DOHH2 (cell line): ENCODE data around the gene DEPDC1B.

Experiments used
- H3F3A ChIP-seq: fragments of 200-600 bp; sonication (generic), shearing (Covaris generic); 2 replicates; pipeline ENCODE4 v1.6.0; 2016; ENCODE audit warnings: antibody characterized with exemption, mild to moderate bottlenecking; ENCODE audit not compliant: control insufficient read depth, insufficient read depth
- H3K27ac ChIP-seq: fragments of 200-600 bp; sonication (generic); 2 replicates; pipeline ENCODE4 v1.5.1; 2014; ENCODE audit warnings: low read depth, mild to moderate bottlenecking, low read length, moderate library complexity
- H3K27me3 ChIP-seq: fragments of 200-600 bp; sonication (generic); 2 replicates; pipeline ENCODE4 v1.6.1; 2014; ENCODE audit warnings: mild to moderate bottlenecking, low read length, mixed read lengths; ENCODE audit not compliant: control insufficient read depth
- H3K36me3 ChIP-seq: fragments of 200-600 bp; sonication (generic); 2 replicates; pipeline ENCODE4 v1.6.1; 2014; ENCODE audit warnings: mild to moderate bottlenecking, low read length, moderate library complexity, mixed read lengths; ENCODE audit not compliant: control insufficient read depth
- H3K4me1 ChIP-seq: fragments of 200-600 bp; sonication (generic); 2 replicates; pipeline ENCODE4 v1.6.1; 2014; ENCODE audit warnings: mild to moderate bottlenecking, low read length, mixed read lengths; ENCODE audit not compliant: control insufficient read depth
- H3K4me2 ChIP-seq: fragments of 200-600 bp; sonication (generic); 2 replicates; pipeline ENCODE4 v1.6.0; 2014; ENCODE audit warnings: mild to moderate bottlenecking, low read length, moderate library complexity
- H3K4me3 ChIP-seq: fragments of 200-600 bp; sonication (generic); 2 replicates; pipeline ENCODE4 v1.5.1; 2014; ENCODE audit warnings: mild to moderate bottlenecking, low read length, mixed read lengths
- H3K79me2 ChIP-seq: fragments of 200-600 bp; sonication (generic); 2 replicates; pipeline ENCODE4 v1.6.1; 2014; ENCODE audit warnings: mild to moderate bottlenecking, low read length, mixed read lengths; ENCODE audit not compliant: control insufficient read depth
- H3K9me2 ChIP-seq: fragments of 200-600 bp; sonication (generic); replicated peaks from 2 replicates; pipeline ENCODE4 v1.6.1; 2014; ENCODE audit warnings: mild to moderate bottlenecking, low read length, mixed read lengths; ENCODE audit not compliant: control insufficient read depth
- H3K9me3 ChIP-seq: fragments of 200-600 bp; sonication (generic); 2 replicates; pipeline ENCODE4 v1.6.1; 2014; ENCODE audit warnings: antibody characterized with exemption, low read length, mixed read lengths; ENCODE audit not compliant: control insufficient read depth, insufficient read depth
- H4K20me1 ChIP-seq: fragments of 200-600 bp; sonication (generic); 2 replicates; pipeline ENCODE4 v1.6.0; 2014; ENCODE audit warnings: low read depth, mild to moderate bottlenecking, antibody characterized with exemption, low read length, moderate library complexity; ENCODE audit not compliant: control insufficient read depth, insufficient read depth
- EZH2phosphoT487 ChIP-seq: fragments of 200-600 bp; sonication (generic); IDR thresholded peaks from 2 replicates; pipeline ENCODE4 v1.6.1; 2017; ENCODE audit warnings: borderline replicate concordance, mild to moderate bottlenecking, antibody characterized with exemption, low read length, moderate library complexity, mixed read lengths
- TF ChIP-seq, protein P1 (sequence below): fragments of 200-600 bp; sonication (generic); IDR thresholded peaks from one replicate; pipeline ENCODE4 v1.5.1; 2014; ENCODE audit warnings: antibody characterized with exemption, mild to moderate bottlenecking, low read depth, low read length; ENCODE audit not compliant: poor library complexity, severe bottlenecking

DEPDC1B gene

DNA sequence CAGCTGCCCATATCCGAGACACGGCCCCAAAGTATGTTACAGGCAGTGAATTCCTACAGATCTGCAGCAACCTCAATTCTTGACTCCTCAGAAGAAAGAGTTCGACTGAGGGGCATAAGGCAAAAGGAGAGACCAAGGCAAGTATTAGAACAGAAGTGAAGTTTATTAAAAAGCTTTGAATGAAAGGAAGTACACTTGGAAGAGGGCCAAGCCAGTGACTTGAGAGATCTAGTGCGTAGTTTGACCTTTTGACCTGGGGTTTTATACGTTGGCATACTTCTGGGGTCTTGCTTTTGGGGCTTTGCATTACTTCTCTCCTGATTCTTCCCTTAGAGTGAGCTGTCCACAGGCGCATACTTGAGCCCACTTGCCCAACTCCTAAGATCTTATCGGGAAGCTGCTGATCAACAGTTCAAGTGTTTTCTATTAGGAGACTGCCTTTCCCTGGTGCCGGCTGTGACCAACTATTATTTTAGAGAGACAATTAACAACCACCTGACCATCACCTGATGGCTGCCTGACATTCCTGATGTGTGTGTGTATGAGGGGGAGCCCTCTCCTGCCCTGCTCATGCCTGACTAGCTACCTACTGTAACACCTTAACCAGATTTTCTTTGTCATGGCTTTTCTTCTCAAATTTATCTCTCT, 1.5 kb upstream of the DEPDC1B start:
- Histone ChIP-seq H3K4me1 (peaks cover 28% of the 10 kb centered on the region), H3F3A (no peaks in the 10 kb centered on the region), H3K79me2 (peaks cover 32% of the 10 kb centered on the region), H3K4me2 (peak overlapping the region; percentile 94), H4K20me1 (no peaks in the 10 kb centered on the region), H3K4me3 (peak overlapping the region; percentile 94; the same call in 1 of the 2 replicates), H3K27ac (no peak overlapping the region), H3K9me3 (no peaks in the 10 kb centered on the region), H3K27me3 (peaks cover 22% of the 10 kb centered on the region), H3K36me3 (no peaks in the 10 kb centered on the region), H3K9me2 (no peaks in the 10 kb centered on the region)
- TF ChIP-seq, protein P1, sequence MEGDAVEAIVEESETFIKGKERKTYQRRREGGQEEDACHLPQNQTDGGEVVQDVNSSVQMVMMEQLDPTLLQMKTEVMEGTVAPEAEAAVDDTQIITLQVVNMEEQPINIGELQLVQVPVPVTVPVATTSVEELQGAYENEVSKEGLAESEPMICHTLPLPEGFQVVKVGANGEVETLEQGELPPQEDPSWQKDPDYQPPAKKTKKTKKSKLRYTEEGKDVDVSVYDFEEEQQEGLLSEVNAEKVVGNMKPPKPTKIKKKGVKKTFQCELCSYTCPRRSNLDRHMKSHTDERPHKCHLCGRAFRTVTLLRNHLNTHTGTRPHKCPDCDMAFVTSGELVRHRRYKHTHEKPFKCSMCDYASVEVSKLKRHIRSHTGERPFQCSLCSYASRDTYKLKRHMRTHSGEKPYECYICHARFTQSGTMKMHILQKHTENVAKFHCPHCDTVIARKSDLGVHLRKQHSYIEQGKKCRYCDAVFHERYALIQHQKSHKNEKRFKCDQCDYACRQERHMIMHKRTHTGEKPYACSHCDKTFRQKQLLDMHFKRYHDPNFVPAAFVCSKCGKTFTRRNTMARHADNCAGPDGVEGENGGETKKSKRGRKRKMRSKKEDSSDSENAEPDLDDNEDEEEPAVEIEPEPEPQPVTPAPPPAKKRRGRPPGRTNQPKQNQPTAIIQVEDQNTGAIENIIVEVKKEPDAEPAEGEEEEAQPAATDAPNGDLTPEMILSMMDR: no peak
- no peak for TF ChIP-seq EZH2phosphoT487

DNA sequence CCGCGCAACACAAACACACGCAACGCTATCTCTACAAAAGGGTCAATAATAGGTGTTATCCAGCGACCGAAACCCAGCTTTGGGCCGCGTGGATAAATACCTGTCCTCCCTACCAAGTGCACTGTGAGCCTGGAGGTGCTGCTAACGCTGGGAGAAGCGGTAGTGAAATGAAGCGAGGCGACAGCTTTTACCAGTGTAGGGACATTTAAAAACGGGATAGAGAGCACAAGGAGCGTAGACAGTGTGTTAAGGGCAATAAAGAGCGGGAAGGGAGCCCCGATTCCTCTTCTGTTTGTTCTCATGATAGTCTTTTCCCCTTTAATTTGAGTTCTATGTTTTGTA, 421 bp upstream of the DEPDC1B start:
- Histone ChIP-seq H3K79me2 (peaks cover 43% of the 10 kb centered on the region), H3K4me3 (peak overlapping the region; percentile 94), H3K36me3 (no peaks in the 10 kb centered on the region), H3K4me2 (peak overlapping the region; percentile 94), H3K27ac (peak overlapping the region; percentile 10; the same call in 1 of the 2 replicates), H3K9me2 (no peaks in the 10 kb centered on the region), H3K4me1 (peaks cover 28% of the 10 kb centered on the region), H3K9me3 (no peaks in the 10 kb centered on the region), H3F3A (no peaks in the 10 kb centered on the region), H3K27me3 (peaks cover 22% of the 10 kb centered on the region), H4K20me1 (no peaks in the 10 kb centered on the region)
- TF ChIP-seq, protein P1: no peak
- TF ChIP-seq EZH2phosphoT487: no peak

DNA sequence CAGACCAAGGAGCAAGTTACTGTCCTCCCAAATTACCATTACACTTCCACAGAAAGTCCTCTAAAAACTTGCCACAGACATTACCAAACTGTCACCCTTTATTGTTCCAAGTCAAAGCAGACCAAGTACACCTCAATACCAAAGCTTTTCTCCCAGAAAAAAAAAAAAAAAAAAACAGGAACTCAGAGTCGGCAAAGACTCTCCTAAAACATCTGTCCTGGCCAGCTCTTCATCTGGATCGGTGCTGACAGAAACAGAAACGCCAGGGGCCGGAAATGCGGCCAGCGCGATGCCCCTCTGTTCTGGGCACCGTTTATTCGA, 718 bp downstream of the DEPDC1B start:
- peaks cover 22% of the 10 kb centered on the region for H3K27me3 ChIP-seq
- H3K9me2 ChIP-seq: no peaks in the 10 kb centered on the region
- no peaks in the 10 kb centered on the region for H3F3A ChIP-seq
- H3K79me2 ChIP-seq: peaks cover 51% of the 10 kb centered on the region
- H4K20me1 ChIP-seq: no peaks in the 10 kb centered on the region; the same call in 1 of the 2 replicates
- TF ChIP-seq, protein P1: no peak
- TF ChIP-seq EZH2phosphoT487: no peak
- H3K9me3 ChIP-seq: no peaks in the 10 kb centered on the region
- peak overlapping the region; percentile 94 for H3K4me3 ChIP-seq
- H3K4me1 ChIP-seq: peaks cover 28% of the 10 kb centered on the region
- H3K27ac ChIP-seq: peak overlapping the region; percentile 45
- 0 out of 2 replicates have a peak, but pooled peaks cover under 1% of the 10 kb centered on the region for H3K36me3 ChIP-seq
- H3K4me2 ChIP-seq: peak overlapping the region; percentile 94
